ENCODE results near the gene NUPR2. TPM values are rescaled to one million over a fixed set of nuclear protein-coding genes. Genes with fewer than 3 reads are reported as not detected.

NUPR2 gene
- total and polyA plus RNA-seq, 2 of the 4 experiments (the other 2 are of a cell fraction), result not detected

GRCh38 chr7:56086761-56087160, 29.5 kb downstream of the NUPR2 start:
- no peak overlapping the region for H4K8ac ChIP-seq (ENCODE audit: low read depth in 2 of 2, low read length in 2 of 2)
- 0 out of 2 replicates have a peak, but pooled peaks cover 3% of the 10 kb centered on the region for H3K9me1 ChIP-seq (ENCODE audit: insufficient read depth, low read length)
- H3K4me2 ChIP-seq (ENCODE audit: low read depth, low read length), result no peak overlapping the region
- H3K36me3 ChIP-seq (ENCODE audit: control insufficient read depth, insufficient read depth, low read length), result peaks cover 15% of the 10 kb centered on the region; the same call in 1 of the 2 replicates
- WGBS, 2 experiments (ENCODE audit: extremely low coverage in 2 of 2, insufficient read length in 1 of 2), result 100% methylated on average over 1 of the region's 7 CpGs; no CpG with 5 or more reads in 1 of the 2 experiments
- no peak overlapping the region for H3K4ac ChIP-seq (ENCODE audit: low read depth, low read length)
- H3K4me1 ChIP-seq (ENCODE audit: control insufficient read depth, insufficient read depth, low read length), result no peaks in the 10 kb centered on the region; the same call in 1 of the 2 replicates
- no peak overlapping the region for H2BK20ac ChIP-seq (ENCODE audit: low read depth, low read length)
- no peaks in the 10 kb centered on the region for H4K20me1 ChIP-seq (ENCODE audit: insufficient read depth, low read length)
- no peak overlapping the region for H3K23ac ChIP-seq (ENCODE audit: low read depth, low read length)
- ATAC-seq (ENCODE audit: low read depth) (no peak), DNase-seq (no peak)
- H2BK15ac ChIP-seq (ENCODE audit: low read depth, low read length), result no peak overlapping the region
- H3K27ac ChIP-seq (ENCODE audit: insufficient read depth, low read length), result no peak overlapping the region
- dilution Hi-C loops (cut with HindIII; ENCODE audit: low sequenced_read_pairs, unreplicated experiment) (no loop called here), intact Hi-C loops (cut with micrococcal nuclease) (no loop called here), in situ Hi-C loops (cut with MboI; ENCODE audit: low sequenced_read_pairs) (loop anchor here (25.0 kb wide), 2 partner anchors 799 to 1324 kb away; partner anchors contain the start of gene SEC61G)
- H2AFZ ChIP-seq (replicated peaks; ENCODE audit: low read length, poor library complexity), result no peak overlapping the region
- H3K56ac ChIP-seq (ENCODE audit: extremely low read depth, insufficient read depth, low read length), result no peak overlapping the region
- CTCF ChIA-PET, result no interaction called here
- H3K9ac ChIP-seq (ENCODE audit: low read depth, low read length), result no peak overlapping the region
- no peak overlapping the region for H4K5ac ChIP-seq (ENCODE audit: low read depth, low read length)
- H2AK9ac ChIP-seq (replicated peaks; ENCODE audit: low read depth, low read length, poor library complexity), result no peak overlapping the region
- BruUV-seq (replicated peaks), result no TSS peak
- no peak overlapping the region for H4K91ac ChIP-seq (ENCODE audit: insufficient read depth, low read depth, low read length)
- no peaks in the 10 kb centered on the region for H3K27me3 ChIP-seq (ENCODE audit: control insufficient read depth, insufficient read depth, low read length)
- 0 out of 4 replicates have a peak, but pooled peaks cover 0 to 3% of the 10 kb centered on the region in 2 experiments for H3K79me1 ChIP-seq (ENCODE audit: low read depth in 1 of 2, low read length in 2 of 2)
- no peak overlapping the region for H2BK120ac ChIP-seq (ENCODE audit: low read depth, low read length)
- POLR2A ChIA-PET (ENCODE audit: unreplicated experiment), result no interaction called here
- TF ChIP-seq ELK1 (IDR thresholded peaks at IDR 0.05; ENCODE audit: borderline replicate concordance, low read depth, low read length) (no peak), RFX5 (IDR thresholded peaks at IDR 0.05; ENCODE audit: low read depth, low read length) (no peak), MXI1 (IDR thresholded peaks at IDR 0.05; ENCODE audit: borderline replicate concordance, low read depth, low read length) (no peak)
- no peaks in the 10 kb centered on the region for H3K9me3 ChIP-seq (ENCODE audit: control insufficient read depth, insufficient read depth, low read length)
- no peak overlapping the region for H3K14ac ChIP-seq (replicated peaks; ENCODE audit: low read depth, low read length)
- no peak overlapping the region for H2AK5ac ChIP-seq (ENCODE audit: low read depth, low read length)
- no peak overlapping the region for H3K18ac ChIP-seq (ENCODE audit: low read depth, low read length)
- H2BK5ac ChIP-seq (ENCODE audit: low read depth, low read length, poor library complexity, severe bottlenecking), result no peak overlapping the region
- H3K4me3 ChIP-seq (ENCODE audit: insufficient read depth, low read depth, low read length), result no peak overlapping the region

Measured in IMR-90 (cell line).